Smooth muscle cell (in vitro differentiated cells): ENCODE data around the gene CCDC83. TPM values are rescaled to one million over a fixed set of nuclear protein-coding genes. Genes with fewer than 3 reads are reported as not detected.
"Not testable (repeated sequence)": the region's sequence is repeated elsewhere in the genome, so short reads cannot be mapped to it uniquely, and the experiment has no call there.

Experiments
- DNase-seq: peaks from one replicate; lab custom pipeline; 2025; ENCODE audit not compliant: unreplicated experiment; lab: John Stamatoyannopoulos, UW
- H2AFZ ChIP-seq: fragments of 200-600 bp; sonication (generic); 2 replicates; pipeline ENCODE4 v1.6.0; 2016; ENCODE audit warnings: antibody characterized with exemption, low read depth, mild to moderate bottlenecking
- H3F3A ChIP-seq: fragments of 200-600 bp; sonication (generic); 2 replicates; pipeline ENCODE4 v1.6.0; 2017; ENCODE audit warnings: antibody characterized with exemption, low read depth
- H3K27ac ChIP-seq: fragments of 200-600 bp; sonication (generic); 2 replicates; pipeline ENCODE4 v1.5.1; 2016; ENCODE audit warnings: low read depth, mild to moderate bottlenecking
- H3K27me3 ChIP-seq: fragments of 200-600 bp; sonication (generic); 2 replicates; pipeline ENCODE4 v1.6.1; 2016; ENCODE audit warnings: low read depth, mild to moderate bottlenecking
- H3K36me3 ChIP-seq: fragments of 200-600 bp; sonication (generic); 2 replicates; pipeline ENCODE4 v1.5.1; 2016; ENCODE audit warnings: low read depth
- H3K4me1 ChIP-seq: fragments of 200-600 bp; sonication (generic); 2 replicates; pipeline ENCODE4 v1.5.1; 2016; ENCODE audit warnings: low read depth
- H3K4me2 ChIP-seq: fragments of 200-600 bp; sonication (generic); 2 replicates; pipeline ENCODE4 v1.6.0; 2016; ENCODE audit warnings: mild to moderate bottlenecking
- H3K4me3 ChIP-seq: fragments of 200-600 bp; sonication (generic); 2 replicates; pipeline ENCODE4 v1.5.1; 2016; ENCODE audit warnings: mild to moderate bottlenecking
- H3K79me2 ChIP-seq: fragments of 200-600 bp; sonication (generic); 2 replicates; pipeline ENCODE4 v1.6.0; 2016; ENCODE audit warnings: low read depth, mild to moderate bottlenecking
- H3K9ac ChIP-seq: fragments of 200-600 bp; sonication (generic); 2 replicates; pipeline ENCODE4 v1.6.0; 2016; ENCODE audit warnings: low read depth
- H3K9me3 ChIP-seq: fragments of 200-600 bp; sonication (generic); replicated peaks from 2 replicates; pipeline ENCODE4 v1.5.1; 2016; ENCODE audit warnings: low read depth
- H4K20me1 ChIP-seq: fragments of 200-600 bp; sonication (generic); 2 replicates; pipeline ENCODE4 v1.6.0; 2016; ENCODE audit warnings: low read depth
- CTCF ChIP-seq: fragments of 200-600 bp; sonication (generic); IDR thresholded peaks from 2 replicates; pipeline ENCODE4 v1.5.1; 2017; ENCODE audit warnings: borderline replicate concordance, mild to moderate bottlenecking, antibody characterized with exemption; ENCODE audit not compliant: insufficient read depth, poor library complexity, severe bottlenecking
- WGBS: methylation state at CpG from one replicate; pipeline ENCODE4 v1.1.7; 2016; ENCODE audit warnings: low lambda C conversion rate; 5-methylcytosine and 5-hydroxymethylcytosine counted together
- polyA plus RNA-seq: library from polyadenylated mRNA; unstranded; fragments of >200 nt; fragmentation: Nextera tagmentation; extraction: Ambion mirVana; gene quantifications from 2 replicates; pipeline ENCODE4 v1.2.1, GENCODE V29; 2016
- total RNA-seq: library from RNA; depleted of rRNA; stranded (reverse); fragments of >200 nt; gene quantifications from 2 replicates; pipeline ENCODE4 v1.2.3, GENCODE V29; 2014

CCDC83 gene
- total and polyA plus RNA-seq, 2 experiments from 2014 or later: not detected

GRCh38 chr11:85829172-85829571, 26.0 kb upstream of the CCDC83 start:
- Histone ChIP-seq H3K27me3 (no peaks in the 10 kb centered on the region), H4K20me1 (no peaks in the 10 kb centered on the region), H3K9ac (no peak overlapping the region)

GRCh38 chr11:85831050-85831449, 24.1 kb upstream of the CCDC83 start:
- Histone ChIP-seq H3F3A (peaks cover 7% of the 10 kb centered on the region), H3K27ac (no peak overlapping the region), H3K4me3 (no peak overlapping the region), H3K9ac (no peak overlapping the region), H4K20me1 (no peaks in the 10 kb centered on the region), H3K79me2 (no peaks in the 10 kb centered on the region), H3K4me2 (no peak overlapping the region), H2AFZ (no peak overlapping the region), H3K27me3 (no peaks in the 10 kb centered on the region), H3K36me3 (no peaks in the 10 kb centered on the region), H3K9me3 (no peaks in the 10 kb centered on the region), H3K4me1 (peaks cover 4% of the 10 kb centered on the region)
- no peak for TF ChIP-seq CTCF
- DNase-seq: no peak

More at GRCh38 chr11:85829172-85829571, 26.0 kb upstream of the CCDC83 start:
- no peaks in the 10 kb centered on the region for H3K79me2 ChIP-seq
- H3F3A ChIP-seq: peaks cover 7% of the 10 kb centered on the region
- no peak overlapping the region for H3K4me3 ChIP-seq
- 98% methylated on average over 2 of the region's 2 CpGs for WGBS
- TF ChIP-seq CTCF: no peak
- H3K36me3 ChIP-seq: no peaks in the 10 kb centered on the region
- peaks cover 4% of the 10 kb centered on the region for H3K4me1 ChIP-seq
- no peak overlapping the region for H3K27ac ChIP-seq
- H2AFZ ChIP-seq: no peak overlapping the region
- H3K4me2 ChIP-seq: no peak overlapping the region
- H3K9me3 ChIP-seq: no peaks in the 10 kb centered on the region
- no peak for DNase-seq

- H3K4me3 ChIP-seq: no peak overlapping the region
- no peaks in the 10 kb centered on the region for H3K9me3 ChIP-seq
- H2AFZ ChIP-seq: no peak overlapping the region
- H3F3A ChIP-seq: no peaks in the 10 kb centered on the region
- H4K20me1 ChIP-seq: no peaks in the 10 kb centered on the region
- no peaks in the 10 kb centered on the region for H3K79me2 ChIP-seq
- no peak overlapping the region for H3K27ac ChIP-seq
- H3K27me3 ChIP-seq: no peaks in the 10 kb centered on the region
- no peaks in the 10 kb centered on the region for H3K4me1 ChIP-seq
- H3K4me2 ChIP-seq: no peak overlapping the region
- H3K9ac ChIP-seq: no peak overlapping the region
- H3K36me3 ChIP-seq: no peaks in the 10 kb centered on the region
- DNase-seq: no peak
- WGBS: 88% methylated on average over 1 of the region's 1 CpG
- no peak for TF ChIP-seq CTCF
Observed at GRCh38 chr11:85835263-85835662, 19.9 kb upstream of the CCDC83 start.

GRCh38 chr11:85835729-85836128, 19.5 kb upstream of the CCDC83 start:
- Histone ChIP-seq H3K9ac (no peak overlapping the region), H4K20me1 (no peaks in the 10 kb centered on the region), H3K4me2 (no peak overlapping the region), H3K36me3 (no peaks in the 10 kb centered on the region), H3F3A (no peaks in the 10 kb centered on the region), H3K79me2 (no peaks in the 10 kb centered on the region), H3K27me3 (no peaks in the 10 kb centered on the region), H3K4me3 (no peak overlapping the region), H3K9me3 (no peaks in the 10 kb centered on the region), H2AFZ (no peak overlapping the region), H3K27ac (no peak overlapping the region), H3K4me1 (no peaks in the 10 kb centered on the region)
- no peak for TF ChIP-seq CTCF
- WGBS: 80% methylated on average over 3 of the region's 3 CpGs
- no peak for DNase-seq

- not testable (repeated sequence) for H4K20me1 ChIP-seq, H2AFZ ChIP-seq, H3K9me3 ChIP-seq, H3K4me1 ChIP-seq, H3K4me2 ChIP-seq, H3K27ac ChIP-seq, H3K36me3 ChIP-seq, H3K4me3 ChIP-seq, DNase-seq, H3K79me2 ChIP-seq, H3K27me3 ChIP-seq, H3F3A ChIP-seq, H3K9ac ChIP-seq
Observed at GRCh38 chr11:85840932-85841331, 14.3 kb upstream of the CCDC83 start.
